ENCODE results near the gene MX2.
"Not testable (repeated sequence)": the region's sequence is repeated elsewhere in the genome, so short reads cannot be mapped to it uniquely, and the experiment has no call there.

The MX2 gene

DNA sequence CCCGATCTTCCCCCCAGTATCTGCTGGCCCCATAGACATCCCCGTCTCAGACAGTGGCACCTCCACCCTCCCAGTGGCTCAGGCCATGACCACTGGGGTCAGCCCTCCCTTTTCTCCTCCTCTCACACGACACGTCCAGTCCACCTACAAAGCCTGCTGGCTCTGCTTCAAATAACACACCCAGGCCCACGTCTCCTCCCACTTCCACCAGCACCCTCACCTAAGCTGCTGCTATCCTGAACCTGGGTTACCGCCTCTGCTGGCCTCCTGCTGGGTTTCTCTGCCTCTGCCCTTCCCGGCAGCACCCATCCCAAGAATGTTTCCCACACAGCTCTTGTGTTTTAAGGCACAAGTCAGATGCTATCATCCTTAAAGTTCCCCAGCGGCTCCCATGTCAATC lies 26.0 kb downstream of the MX2 start:
- no peak for DNase-seq

DNA sequence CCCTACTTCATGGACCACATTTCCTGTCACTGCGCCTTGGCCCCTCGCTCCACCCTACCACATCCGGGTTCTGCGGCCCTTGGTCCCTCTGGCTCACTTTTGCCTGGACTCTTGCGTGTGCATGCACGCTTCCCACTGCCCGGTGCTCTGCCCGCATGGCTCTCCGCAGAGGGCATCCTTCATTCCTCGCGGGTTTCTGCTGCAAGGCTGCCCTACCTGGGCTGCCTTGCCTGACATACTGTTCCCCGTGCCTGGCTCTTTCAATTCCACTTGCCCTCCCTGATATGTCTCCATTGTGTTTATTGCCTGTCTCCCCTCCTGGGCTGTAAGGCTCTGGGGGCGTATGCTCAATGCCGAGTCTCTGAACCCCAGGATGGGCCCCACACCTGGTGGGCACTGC lies 26.4 kb downstream of the MX2 start:
- DNase-seq, result no peak

DNA sequence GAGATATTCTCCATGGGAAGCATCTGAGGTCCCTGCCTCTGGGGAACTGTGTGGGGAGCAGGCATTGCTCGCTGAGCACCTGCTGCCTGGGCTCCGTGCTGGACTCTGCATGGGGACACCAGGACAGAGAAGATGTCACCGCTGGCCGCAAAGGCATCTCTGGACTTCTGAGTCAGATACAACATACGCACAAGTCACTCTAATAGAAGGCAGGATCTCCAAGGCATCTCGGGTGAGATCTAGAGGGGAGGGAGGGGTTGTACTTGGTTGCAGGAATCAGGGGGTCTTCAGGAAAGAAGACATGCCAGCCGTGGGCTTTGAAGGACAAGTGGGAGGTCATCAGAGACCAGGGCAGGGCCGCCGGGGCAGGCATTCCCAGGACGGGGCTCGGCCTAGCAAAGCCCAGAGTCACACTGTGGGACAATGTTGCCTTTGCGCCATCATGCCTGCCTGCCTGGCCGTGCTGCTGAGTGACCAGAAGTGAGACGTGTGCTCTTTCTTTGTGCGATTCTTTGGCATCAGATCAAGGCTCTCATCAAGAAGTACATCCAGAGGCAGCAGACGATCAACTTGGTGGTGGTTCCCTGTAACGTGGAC lies 28.3 kb downstream of the MX2 start:
- DNase-seq, result no peak

DNA sequence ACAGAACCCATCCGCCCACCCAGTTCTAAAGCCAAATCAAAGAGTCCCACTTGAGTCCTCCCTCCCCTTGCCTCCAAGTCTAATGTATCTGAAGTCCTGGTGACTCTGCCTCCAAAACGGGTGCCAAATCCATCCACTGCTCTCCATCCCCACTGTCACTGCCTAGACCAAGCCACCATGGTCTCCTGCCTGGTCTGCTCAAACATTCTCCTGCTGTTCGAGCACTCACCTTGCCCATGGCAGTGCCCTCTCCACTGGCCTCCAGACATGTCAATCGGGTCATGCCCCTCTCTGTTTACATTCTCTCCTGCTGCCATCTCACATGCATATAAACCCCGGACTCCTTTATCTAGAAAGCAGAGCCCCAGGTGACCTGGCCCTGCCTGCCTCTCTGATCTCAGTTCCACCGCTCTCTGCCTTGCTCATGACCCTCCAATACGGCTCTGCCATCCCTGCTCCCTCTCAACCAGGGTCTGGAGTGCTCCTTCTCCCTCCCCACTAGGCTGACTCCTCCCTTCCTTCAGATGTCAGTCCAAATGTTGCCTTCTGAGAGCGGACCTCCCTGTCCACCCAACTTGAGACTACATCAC lies 32.1 kb downstream of the MX2 start:
- no peak for DNase-seq

DNA sequence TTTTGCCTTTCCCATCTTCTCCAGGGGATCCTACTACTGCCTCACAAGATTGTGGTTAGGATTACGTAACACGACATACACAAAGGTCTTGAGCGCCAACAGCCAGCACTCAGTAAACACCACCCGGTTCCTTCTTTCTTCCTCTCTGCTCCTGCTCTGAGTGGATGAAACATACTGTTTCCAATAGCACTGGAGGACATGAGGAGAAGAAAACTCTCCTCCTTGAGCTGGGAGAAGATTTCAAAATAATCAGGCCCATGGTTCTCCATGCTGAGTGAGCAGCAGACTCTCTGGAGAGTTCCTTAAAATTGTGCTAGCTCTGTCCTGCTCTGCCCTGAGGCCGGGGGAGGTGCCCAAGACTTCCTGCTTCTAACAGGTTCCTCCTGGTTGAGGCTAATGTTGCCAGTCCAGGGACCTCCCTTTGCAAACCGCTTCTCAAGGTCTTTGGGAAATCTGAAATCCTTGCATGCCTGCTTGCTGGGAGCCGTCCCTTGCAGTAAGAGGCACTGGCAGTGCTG lies 34.8 kb downstream of the MX2 start:
- no peak for DNase-seq

DNA sequence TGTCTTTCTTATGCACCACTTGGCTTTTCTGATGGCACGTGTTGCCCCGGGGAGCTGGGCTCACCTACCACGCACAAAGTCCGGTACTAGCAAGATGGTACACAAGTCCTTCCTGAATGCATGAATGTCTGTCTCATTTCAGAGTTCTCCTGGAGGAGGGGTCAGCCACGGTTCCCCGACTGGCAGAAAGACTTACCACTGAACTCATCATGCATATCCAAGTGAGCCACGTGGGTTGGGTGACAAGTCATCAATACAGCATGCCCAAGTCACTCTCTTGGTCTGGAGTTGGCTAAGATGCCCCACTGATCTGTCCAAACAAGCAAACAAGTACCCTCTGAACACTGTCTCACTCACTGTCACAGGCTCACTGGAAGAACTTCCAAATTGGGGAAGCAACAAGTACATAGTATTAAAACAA lies 35.7 kb downstream of the MX2 start:
- DNase-seq, result no peak

DNA sequence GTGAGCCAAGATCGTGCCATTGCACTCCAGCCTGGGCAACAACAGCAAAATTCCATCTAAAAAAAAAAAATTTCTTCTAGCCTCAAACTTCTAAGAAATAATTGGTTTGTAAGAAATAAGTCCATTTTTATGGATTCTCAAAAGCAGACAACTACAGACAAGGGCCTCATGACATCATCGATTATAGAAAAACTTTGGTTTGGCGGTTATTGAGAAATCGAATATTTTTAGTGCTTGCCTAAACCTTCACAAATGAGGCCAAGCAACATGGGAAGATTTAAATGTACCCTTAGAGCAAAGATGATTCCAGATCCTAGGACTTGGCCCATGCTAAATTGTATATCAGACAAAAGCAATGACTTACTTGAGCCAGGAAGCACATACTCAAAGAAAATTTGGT lies 36.4 kb downstream of the MX2 start:
- DNase-seq, result no peak

DNA sequence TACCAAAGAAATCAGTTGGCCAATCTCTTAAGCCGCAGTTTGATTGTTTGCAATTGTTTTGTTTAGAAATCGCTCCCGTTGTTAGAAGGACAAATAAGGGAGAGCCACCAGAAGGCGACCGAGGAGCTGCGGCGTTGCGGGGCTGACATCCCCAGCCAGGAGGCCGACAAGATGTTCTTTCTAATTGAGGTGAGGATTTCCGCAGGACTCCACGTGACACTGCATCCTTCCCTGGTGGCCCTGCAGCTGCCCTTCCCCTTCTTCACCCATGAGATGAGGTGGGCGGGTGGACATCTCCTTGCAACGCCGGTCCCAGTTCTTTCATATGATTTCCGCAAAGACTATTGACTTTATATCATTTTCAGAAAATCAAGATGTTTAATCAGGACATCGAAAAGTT lies 37.0 kb downstream of the MX2 start:
- DNase-seq, result no peak

DNA sequence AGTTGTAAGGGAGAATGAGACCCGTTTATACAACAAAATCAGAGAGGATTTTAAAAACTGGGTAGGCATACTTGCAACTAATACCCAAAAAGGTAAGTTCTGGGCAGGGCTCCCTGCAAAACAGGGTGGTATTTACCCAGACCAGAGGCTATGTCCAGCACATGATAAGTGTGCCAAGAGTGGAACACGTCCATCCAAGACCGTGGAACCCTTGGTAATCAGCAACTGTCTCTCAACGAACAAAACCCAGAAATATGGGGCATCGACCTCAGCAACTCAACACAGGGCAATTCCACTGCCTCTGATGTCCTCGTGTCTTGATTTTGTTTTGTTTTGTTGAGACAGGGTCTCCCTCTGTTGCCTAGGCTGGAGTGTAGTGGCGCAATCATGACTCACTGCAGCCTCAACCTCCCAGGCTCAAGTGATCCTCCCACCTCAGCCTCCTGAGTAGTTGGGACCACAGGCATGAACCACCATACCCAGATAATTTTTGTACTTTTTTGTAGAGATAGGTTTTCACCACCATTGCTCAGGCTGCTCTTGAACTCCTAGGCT lies 37.5 kb downstream of the MX2 start:
- DNase-seq, result no peak

DNA sequence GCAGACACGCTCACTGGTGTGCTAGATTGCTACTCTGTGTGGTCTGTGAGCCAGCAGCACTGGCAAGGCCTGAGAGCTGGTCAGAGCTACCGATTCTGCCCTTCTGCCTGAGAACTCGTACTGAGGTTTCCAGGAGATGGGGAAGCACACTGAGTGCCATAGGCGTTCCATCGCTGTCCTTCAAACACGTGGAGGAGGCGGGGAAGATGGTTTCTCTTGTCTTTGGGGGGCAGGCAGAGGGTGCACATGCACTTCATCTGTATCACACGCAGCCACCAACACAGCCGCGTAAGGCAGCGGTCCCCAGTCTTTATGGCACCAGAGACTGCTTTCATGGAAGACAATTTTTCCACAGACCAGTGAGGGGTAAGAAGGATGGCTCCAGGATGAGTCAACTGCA lies 40.4 kb downstream of the MX2 start:
- DNase-seq, result no peak

DNA sequence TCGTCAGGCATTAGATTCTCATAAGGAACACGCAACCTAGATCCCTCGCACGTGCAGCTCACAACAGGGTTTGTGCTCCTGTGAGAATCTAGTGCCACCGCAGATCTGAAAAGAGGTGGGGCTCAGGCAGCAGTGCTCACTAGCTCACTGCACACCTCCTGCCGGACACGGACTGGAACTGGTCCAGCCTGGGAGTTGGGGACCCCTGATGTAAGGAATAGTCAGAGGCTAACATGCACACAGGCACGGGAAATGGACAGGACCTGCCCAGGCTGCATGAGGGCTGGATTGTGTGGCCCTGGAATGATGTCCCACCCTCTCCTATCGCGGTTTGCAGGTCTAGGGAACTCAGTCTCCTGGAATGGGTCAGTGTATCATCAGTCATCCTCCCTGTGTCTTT lies 41.0 kb downstream of the MX2 start:
- no peak for DNase-seq

DNA sequence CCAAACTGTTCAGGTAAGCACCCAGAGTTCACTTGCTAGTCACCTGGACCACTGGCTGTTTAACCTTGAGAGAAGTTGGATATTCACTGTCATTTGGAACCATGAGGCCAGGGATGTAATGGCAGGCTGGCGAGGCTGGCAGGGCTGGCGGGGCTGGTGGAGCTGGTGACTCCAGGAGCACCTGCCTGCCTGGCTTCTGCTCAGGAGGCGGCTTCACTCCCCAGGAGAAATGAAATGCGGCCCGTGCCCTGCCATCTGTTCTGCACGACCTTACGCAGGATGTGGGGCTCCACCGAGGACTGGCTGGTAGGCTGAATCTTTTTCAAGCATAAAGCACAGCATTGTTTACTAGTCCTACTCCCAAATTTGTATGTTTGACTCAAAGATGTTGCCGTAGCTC lies 41.5 kb downstream of the MX2 start:
- DNase-seq, result no peak

DNA sequence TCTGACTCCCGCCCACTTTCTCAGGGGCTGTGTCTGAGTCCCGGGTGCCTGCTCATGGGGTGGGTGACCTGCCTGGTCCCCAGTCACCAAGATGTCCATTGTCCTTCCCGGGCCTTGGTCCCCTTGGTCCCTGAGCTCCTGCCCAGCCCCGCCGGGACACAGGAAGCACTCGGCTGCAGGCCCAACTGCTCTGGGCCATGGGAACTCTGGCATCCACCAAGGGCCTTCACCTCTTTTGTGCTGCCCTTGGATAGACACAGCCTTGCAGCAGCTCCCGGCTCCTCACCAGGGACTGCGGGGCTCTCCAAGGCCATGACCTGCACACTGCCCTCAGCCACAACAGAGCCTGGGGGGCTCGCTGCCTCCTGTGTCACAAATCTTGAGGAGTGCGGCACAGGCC lies 42.1 kb downstream of the MX2 start:
- DNase-seq, result no peak

DNA sequence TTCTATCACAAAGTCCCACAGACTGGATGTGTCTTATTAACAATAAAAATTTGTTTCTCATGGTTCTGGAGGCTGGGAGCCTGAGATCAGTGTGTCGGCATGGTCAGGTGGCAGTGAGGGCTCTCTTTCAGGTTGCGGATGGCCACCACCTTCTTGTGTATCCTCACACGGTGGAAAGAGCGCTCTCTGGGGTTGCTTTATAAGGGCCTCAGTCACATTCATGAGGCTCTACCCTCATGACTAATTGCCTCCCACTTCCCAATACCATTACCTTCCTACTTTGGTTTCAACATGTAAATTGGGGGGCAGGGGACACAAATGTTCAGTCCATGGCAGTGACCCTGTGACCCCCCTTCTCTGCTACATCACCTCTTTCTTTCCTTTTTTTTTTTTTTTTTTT lies 43.5 kb downstream of the MX2 start:
- no peak for DNase-seq

DNA sequence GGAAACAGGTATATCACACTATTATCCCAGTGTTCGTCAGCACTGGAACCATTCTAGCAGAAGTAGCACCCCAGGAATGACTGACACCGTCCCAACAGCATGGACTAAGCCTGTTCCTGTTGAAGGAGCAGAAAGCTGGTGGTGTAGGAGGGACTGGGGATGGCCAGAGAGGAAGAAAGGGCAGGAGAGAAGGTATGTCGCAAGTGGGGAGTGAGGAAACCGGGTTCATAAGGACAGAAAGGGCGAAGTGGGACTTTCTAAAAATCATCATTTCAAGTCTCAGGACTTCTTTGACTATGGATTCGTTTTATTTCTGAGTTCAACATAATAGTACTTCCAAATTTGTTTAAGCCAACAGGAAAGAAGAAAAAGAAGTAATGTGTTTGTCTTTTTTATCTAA lies 44.5 kb downstream of the MX2 start:
- no peak for DNase-seq

DNA sequence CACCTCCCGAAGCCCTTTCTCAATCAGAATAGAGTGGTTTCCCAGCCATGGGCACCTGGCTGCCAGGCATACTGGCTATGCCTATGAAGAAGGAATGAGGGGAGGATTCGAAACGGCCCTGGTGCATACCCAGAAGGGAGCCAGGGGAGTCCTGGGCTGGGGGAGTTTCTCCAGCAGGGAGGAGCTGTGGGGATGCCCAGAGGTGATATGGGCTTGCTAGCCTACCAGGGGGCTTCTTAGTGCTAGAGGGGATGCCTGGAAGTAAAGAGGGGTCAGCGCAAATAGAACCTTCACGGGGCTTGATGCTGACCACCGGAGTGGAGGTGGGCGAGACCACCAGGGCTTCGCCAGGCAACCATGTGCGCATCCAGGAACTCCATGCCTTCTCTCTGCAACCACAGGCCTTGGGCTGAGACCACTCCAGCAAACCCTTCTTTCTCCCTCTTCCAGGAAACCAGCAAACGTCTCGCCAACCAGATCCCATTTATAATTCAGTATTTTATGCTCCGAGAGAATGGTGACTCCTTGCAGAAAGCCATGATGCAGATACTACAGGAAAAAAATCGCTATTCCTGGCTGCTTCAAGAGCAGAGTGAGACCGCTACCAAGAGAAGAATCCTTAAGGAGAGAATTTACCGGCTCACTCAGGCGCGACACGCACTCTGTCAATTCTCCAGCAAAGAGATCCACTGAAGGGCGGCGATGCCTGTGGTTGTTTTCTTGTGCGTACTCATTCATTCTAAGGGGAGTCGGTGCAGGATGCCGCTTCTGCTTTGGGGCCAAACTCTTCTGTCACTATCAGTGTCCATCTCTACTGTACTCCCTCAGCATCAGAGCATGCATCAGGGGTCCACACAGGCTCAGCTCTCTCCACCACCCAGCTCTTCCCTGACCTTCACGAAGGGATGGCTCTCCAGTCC lies 46.0 kb downstream of the MX2 start:
- no peak for DNase-seq

DNA sequence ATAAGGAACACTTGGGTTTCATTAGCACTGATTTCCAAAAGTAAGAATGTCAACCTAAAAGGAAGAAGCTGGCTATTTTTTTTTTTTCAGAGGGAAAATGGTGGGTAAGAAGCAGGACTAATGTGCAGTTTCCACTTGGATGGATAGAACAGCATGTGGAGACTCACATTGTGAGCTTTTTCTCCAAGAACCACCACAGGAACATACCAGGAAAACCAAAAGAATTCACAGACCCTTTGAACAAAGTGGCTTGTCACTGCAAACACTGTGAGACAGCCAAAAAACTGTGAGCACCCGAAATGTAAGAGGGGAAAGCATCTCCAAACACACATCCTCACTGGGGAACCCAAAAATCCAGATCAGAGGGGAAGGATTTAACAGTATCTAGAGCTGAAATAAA lies 48.5 kb downstream of the MX2 start:
- DNase-seq, result no peak

DNA sequence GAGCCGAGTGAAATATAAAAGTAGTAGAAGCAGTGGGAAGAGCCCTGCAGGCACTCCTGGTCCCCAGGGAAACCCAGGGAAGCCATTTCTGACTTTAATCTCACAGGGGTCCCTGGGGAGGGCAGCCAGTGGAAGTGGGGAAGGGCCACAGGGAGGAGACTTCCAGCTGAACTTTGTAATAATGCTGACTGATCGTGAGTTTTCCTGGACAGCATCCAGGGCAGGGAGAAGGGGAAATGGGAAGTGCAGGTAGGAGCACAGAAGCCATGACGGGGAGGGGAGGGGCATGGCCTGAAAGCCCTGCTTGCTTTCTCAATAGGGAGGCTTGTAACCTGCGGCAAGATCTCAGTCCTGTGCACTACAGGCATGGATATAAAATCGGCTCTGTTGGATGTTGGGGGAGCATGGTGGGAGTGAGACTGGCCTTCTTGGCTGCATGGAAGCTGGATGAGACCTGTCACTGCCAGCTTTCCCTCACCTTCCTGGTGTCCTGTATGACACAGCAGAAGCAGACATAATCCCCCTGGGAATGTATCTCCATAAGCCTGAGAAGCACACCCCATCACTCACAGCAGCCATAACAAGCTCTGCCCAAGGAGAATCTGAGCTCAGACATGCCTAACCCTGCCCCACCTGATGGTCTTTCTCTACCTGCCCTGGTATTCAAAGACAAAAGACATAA lies 49.1 kb downstream of the MX2 start:
- DNase-seq, result no peak

DNA sequence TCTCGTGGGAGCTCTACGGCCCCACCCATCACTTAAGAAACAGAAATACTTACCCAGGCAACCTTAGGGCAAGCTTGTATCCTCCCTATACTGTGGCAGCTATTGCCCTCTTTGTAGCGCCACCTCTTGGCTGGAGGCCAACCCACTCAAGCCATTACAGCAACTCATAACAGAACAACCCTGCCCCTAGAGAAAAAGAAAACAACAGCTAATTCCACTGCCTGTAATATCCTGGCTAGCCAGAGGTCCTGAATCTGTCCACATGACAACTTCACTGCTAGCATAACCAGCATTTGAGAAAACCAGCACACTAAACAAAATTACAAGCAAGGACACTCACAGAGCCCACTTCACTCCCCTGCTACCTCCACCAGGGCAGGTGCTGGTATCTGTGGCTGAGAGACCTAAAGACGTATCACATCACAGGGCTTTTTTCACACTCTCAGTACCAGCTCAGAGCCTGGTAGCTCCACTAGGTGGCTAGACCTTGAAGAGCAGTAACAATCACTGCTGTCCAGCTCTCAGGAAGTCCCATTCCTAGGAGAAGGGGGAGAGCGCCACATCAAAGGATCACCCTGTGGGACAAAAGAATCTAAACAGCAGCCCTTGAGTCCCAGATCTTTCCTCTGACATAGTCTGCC lies 49.7 kb downstream of the MX2 start:
- DNase-seq, result no peak

DNA sequence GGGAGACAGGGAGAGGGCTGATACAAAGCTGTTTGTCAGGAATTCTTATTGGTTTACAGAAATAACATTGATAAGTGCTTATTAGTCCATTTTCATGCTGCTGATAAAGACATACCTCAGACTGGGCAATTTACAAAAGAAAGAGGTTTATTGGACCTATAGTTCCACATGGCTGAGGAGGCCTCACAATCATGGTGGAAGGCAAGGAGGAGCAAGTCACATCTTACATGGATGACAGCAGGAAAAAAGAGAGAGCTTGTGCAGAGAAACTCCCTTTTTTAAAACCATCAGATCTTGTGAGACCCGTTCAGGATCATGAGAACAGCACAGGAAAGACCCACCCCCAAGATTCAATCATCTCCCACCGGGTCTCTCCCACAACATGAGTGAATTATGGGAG lies 55.7 kb downstream of the MX2 start:
- DNase-seq, result not testable (repeated sequence)

DNA sequence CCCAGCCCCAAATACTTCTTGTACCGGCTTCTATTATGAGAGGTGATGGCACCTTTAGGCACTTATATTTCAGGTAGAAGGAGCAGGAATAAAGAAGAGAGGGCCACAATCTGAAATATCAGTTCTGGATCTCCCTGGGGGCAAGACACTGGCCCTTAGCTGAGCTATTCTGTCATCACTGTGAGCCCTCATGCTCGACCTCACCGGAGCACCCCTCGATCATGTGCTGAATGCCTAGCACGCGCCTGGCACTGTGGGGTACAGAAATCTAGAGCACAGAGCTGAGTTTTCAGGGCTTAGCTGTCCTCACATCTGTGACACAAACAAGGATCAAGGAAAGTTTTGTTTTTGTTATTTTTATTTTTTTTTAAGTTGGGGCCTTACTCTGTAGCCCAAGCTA lies 56.6 kb downstream of the MX2 start:
- DNase-seq, result no peak

DNA sequence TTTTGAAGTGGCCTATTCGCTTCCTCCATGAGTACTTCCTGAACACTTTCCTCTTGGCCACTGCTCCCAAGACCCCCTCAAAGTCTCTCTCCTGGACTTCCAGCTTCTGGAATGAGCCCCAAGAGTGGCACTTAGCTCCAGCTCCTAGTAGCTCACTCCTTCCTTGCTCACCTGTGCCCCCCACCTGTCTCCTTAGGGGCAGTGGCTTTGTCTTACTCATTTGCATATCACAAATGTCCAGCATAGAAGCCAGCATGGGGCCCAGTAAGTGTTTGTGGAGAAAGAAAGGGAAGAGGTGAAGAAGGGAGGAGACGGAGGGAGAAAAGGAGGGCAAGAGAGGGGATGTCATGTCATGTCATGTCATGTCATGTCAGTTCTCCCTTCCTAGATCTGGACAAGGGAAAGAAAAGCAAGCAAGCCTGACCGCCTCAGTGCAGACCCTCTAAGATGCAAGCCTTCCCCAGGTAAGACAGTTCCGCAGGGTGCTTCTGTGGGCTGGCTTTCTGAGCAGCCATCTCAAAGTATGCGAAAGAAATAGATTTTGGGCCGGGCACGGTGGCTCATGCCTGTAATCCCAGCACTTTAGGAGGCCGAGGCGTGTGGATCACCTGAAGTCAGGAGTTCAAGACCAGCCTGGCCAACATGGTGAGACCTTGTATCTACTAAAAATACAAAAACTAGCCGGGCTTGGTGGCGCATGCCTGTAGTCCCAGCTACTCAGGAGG lies 57.3 kb downstream of the MX2 start:
- no peak for DNase-seq
